ENCODE data around the gene OSBPL6.

DNA sequence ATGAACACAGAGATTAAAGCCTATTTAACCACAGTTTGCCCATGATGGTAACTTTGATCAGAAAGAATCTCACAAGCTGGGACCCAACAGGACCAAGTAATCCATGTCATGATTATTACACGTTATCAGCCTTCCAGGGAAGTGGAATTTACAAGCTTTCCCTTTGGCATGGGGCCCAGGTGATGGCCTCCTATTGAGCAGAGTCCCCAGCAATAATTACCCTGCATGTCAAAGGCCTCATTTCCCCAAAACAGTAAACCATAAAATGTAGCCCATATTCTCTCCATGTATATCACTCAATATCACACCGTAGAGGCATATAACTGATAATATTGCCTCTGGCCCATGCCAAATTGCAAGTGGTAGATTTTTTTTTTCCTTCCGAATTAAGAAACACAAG lies 217.7 kb downstream of the OSBPL6 start:
- TF ChIP-seq ZNF8 (CRISPR knock-in tag; IDR thresholded peaks at IDR 0.05) (no peak), CSRNP3 (CRISPR knock-in tag; IDR thresholded peaks at IDR 0.05) (no peak), ARNTL (CRISPR knock-in tag; IDR thresholded peaks at IDR 0.05; ENCODE audit: borderline replicate concordance, low read depth) (no peak), TCF4 (CRISPR knock-in tag; IDR thresholded peaks at IDR 0.05; ENCODE audit: borderline replicate concordance) (no peak)
